T-helper 1 cell (primary cell): ENCODE data around the gene PHLDB2.

Experiments
- DNase-seq, 5 donors: peaks; one replicate each; pipeline ENCODE4 v3.0.0-alpha.2; 2012 to 2020

Gene PHLDB2

GRCh38 chr3:111884411-111885018 is 25.4 kb downstream of the PHLDB2 start:
- DNase-seq, result no peak

- DNase-seq, result no peak
Measured at GRCh38 chr3:111885578-111885977, 26.5 kb downstream of the PHLDB2 start.

- DNase-seq, result no peak
Measured at GRCh38 chr3:111890051-111890580, 31.1 kb downstream of the PHLDB2 start.

- DNase-seq, result no peak
Measured at GRCh38 chr3:111892070-111892469, 33.0 kb downstream of the PHLDB2 start.

DNA sequence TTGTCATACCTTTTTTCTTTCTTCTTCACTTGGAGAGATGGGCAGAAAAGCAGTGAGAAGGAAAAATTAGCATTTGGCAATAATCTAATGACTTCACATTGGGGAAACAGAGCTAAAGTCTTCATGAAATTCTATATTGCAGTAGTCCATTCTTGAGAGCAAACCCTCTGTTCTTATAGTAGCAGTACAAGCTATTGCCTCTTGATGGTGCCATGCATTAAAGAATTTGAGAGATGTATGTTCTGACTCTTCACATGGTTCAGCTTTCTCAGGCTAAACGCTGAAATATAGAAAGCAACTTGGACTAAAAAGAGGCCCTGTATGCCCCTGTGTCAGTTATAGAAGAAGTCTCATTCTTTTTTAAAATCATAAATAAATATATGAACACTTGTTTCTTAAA is 36.0 kb downstream of the PHLDB2 start:
- DNase-seq, result peak in 1 of 5 donors; percentile 4

DNA sequence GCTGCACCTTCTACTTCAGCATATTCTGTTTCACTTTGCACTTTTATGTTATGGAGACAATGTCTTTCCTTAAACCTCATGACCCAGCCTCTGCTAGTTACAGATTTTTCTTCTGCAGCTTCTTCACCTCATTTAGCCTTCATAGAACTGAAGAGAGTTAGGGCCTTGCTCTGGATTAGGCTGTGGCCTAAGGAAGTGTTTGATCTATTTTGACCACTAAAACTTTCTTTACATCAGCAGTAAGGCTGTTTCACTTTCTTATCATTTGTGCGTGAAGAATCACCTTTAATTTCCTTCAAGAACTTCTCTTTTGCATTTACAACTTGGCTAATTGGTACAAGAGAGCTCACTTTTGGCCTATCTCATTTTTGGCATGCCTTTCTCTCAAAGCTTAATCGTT is 40.9 kb downstream of the PHLDB2 start:
- no peak for DNase-seq

DNA sequence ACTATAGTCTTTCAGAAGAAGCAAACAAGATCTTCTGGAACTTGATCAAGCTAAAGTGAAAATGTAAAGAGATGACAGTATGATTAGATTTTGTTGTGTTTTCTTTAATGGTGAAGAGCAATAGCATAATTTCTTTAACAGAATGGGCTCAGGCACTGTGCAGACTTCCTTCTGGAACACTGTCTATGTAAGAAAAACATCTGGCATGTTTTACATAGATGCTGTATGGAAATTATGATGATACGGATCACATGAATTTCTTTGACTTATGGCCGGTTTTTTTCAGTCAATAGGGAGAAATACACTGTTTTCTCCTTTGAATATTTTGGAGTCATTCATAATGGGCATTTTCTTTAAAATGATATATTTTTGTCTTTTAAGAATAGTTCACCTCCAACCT is 42.6 kb downstream of the PHLDB2 start:
- DNase-seq, result no peak

GRCh38 chr3:111902534-111902933 is 43.5 kb downstream of the PHLDB2 start:
- no peak for DNase-seq

DNA sequence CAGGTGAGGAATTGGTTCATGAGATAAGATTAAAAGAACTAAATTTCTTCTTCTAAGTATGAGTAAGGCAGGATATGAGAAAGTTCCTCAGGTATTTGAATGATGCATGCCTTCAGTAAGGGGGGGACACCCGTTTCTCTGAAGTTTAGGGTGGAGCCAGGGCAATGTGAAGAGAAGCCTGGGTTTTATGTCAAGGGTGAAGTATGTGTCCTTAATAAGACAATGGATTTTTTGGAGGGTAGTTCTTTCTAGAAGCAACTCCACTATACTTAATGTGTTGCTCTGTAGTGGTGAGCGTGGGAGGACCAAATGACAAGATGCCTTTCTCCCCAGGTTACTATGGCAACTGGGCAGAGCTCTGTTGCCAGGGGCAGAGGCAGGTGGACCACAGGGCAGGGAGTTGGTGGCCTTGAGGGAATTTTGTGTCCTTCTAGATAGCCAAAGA is 44.0 kb downstream of the PHLDB2 start:
- DNase-seq, result peak in 1 of 5 donors; percentile 9

GRCh38 chr3:111904376-111905241 is 45.5 kb downstream of the PHLDB2 start:
- no peak for DNase-seq

GRCh38 chr3:111906656-111907055 is 47.6 kb downstream of the PHLDB2 start:
- no peak for DNase-seq

DNA sequence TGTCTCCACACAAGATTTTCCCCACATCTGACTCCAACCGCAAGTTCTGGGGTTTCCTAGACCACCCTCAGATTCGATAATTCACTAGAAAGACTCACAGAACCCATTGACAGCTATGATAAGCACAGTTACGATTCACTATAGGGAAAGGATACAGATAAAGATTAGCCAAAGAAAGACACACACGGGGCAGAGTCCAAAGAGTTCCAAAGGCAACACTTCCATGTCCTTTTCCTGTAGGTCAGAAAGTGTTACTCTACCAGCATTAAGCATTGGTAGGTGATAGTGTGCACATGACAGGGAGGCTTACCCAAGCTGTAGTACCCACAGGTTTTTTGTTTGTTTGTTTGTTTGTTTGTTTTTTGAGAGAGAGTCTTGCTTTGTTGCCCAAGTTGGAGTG is 48.1 kb downstream of the PHLDB2 start:
- no peak for DNase-seq

DNA sequence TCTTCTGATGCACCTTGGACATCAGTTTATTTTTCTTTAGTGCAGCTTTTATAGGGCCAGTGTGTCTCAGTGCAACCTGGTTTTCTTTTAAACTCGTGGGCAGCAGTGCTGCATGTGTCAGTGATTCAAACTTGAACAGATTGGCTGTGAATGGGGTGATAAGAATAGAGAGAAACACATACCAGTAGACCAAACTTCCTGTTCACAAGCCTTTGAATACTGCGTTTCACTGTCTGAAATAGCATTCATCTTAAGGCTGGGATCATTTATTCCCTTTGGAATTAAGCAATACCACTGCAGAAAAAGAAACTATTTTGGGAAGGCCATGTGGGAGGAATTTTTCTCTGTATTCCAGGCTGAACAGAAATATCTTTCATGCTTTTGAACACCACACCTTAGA is 51.7 kb downstream of the PHLDB2 start:
- DNase-seq, result no peak

DNA sequence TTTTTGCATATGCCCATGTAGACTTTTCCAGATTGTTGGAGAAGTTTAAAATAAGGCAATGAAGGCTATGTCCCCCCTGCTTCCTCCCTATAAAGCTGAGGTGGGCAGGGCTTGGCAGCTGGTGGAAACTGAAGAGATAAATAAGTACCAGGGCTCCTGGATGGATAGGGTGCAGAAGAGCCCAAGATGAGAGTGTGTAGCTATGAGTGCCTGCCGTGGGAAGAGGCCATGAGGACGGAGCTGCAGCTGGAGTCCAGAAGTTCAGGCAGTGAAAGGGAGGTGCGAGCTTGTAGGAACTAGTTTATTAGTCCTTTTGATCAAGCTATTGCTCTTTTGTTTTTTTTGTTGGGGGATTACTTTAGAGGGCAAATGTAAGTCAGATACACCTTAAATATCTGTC is 52.4 kb downstream of the PHLDB2 start:
- no peak for DNase-seq

DNA sequence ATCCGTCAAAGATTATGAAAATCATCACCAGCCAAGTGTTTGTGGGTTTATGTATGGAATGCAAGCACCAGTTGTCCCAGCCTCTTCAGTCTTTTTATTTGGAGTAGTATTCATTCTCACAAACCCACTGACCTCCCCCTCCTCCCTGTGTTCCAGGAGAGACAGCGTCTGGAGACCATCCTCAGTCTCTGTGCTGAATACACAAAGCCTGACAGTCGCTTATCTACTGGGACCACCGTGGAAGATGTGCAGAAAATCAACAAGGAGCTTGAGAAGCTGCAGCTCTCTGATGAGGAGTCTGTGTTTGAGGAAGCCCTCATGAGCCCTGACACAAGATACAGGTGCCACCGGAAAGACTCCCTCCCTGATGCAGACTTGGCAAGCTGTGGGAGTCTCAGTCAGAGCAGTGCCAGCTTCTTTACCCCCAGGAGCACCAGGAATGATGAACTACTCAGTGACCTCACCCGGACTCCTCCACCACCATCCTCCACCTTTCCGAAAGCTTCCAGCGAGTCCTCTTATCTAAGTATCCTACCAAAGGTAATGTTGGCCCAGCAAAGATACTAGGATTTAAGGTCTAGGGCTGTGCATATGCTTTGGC is 54.2 kb downstream of the PHLDB2 start:
- no peak for DNase-seq

DNA sequence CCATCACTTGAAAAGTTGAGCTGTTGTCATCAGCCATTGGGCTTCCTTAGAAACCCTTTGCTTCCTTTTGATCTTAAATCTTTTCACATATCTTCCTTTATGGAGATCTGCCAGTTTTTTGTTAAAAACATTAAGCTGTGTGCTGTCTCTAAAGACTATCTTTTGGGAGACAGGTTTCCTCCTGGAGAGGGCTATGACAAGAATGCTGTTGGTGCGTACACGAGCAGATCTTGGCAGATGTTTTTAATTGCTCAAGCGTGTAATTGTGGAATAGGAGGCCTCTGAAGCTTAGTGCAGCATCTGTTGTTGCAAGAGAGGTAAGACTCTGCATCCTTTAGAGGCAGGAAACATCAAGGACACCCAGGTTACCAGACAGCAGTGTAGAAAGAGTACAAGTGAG is 56.8 kb downstream of the PHLDB2 start:
- no peak for DNase-seq

GRCh38 chr3:111917300-111917699 is 58.2 kb downstream of the PHLDB2 start:
- DNase-seq, result no peak

GRCh38 chr3:111919370-111920065 is 60.5 kb downstream of the PHLDB2 start:
- DNase-seq, result no peak

DNA sequence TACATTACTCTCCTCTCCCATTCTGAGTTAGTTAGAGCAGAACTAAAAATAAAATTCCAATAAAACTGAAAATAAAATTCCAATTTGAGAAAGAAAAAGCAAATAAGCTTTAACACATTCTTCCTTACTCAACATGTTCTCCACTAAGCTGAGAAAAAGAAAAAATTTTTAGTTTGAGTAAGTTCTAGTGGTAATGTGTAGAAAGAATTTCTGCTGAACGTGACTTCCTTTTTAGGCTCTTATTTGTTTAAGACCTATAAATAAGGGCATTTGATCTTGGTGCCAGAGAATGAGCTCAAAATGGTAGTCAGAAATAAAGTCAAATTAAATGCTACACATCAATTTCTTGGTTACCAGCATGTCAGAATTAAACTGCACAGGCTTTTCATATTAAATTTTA is 62.1 kb downstream of the PHLDB2 start:
- DNase-seq, result no peak

- no peak for DNase-seq
Measured at GRCh38 chr3:111923095-111923771, 64.2 kb downstream of the PHLDB2 start.

GRCh38 chr3:111923806-111924205 is 64.7 kb downstream of the PHLDB2 start:
- DNase-seq, result no peak

GRCh38 chr3:111924283-111924682 is 65.2 kb downstream of the PHLDB2 start:
- no peak for DNase-seq
